Stimulated activated CD8-positive, alpha-beta memory T cell treated with anti-CD3 and anti-CD28 coated beads, Interleukin-12 subunit alpha, Interleukin-12 subunit beta, amount 100 ng/mL, for 24 hours (primary cell): ENCODE measurements around the gene ASCL2.

Source experiments
- DNase-seq: peaks from one replicate; pipeline ENCODE4 v3.0.0-alpha.2; 2020; ENCODE audit errors: extremely low read depth

The ASCL2 gene

GRCh38 chr11:2308713-2309112 is 38.3 kb upstream of the ASCL2 start:
- DNase-seq: no peak

GRCh38 chr11:2307501-2308331 is 37.3 kb upstream of the ASCL2 start:
- no peak for DNase-seq

- DNase-seq: no peak
These were observed 36.6 kb upstream of the ASCL2 start for GRCh38 chr11:2306877-2307500.

GRCh38 chr11:2306452-2306823 is 36.0 kb upstream of the ASCL2 start:
- DNase-seq: no peak

- no peak for DNase-seq
These were observed 35.5 kb upstream of the ASCL2 start for GRCh38 chr11:2305788-2306451.

GRCh38 chr11:2305140-2305778 is 34.9 kb upstream of the ASCL2 start:
- DNase-seq: peak; percentile 74

GRCh38 chr11:2304506-2305139 is 34.2 kb upstream of the ASCL2 start:
- DNase-seq: no peak

GRCh38 chr11:2303627-2304505 is 33.5 kb upstream of the ASCL2 start:
- no peak for DNase-seq

- DNase-seq: no peak
These were observed 32.7 kb upstream of the ASCL2 start for GRCh38 chr11:2302896-2303626.

GRCh38 chr11:2302306-2302895 is 32.0 kb upstream of the ASCL2 start:
- no peak for DNase-seq

GRCh38 chr11:2301631-2302305 is 31.4 kb upstream of the ASCL2 start, which contains the start of the genes C11orf21 and TSPAN32:
Gene C11orf21 (minus strand): TSS chr11:2301918. CDS start chr11:2301808, 110 bp downstream.
Gene TSPAN32 (plus strand): TSS chr11:2302013. CDS start chr11:2302150, 137 bp downstream.
- no peak for DNase-seq

GRCh38 chr11:2300936-2301630 is 30.7 kb upstream of the ASCL2 start:
- no peak for DNase-seq

- no peak for DNase-seq
These were observed 30.0 kb upstream of the ASCL2 start for GRCh38 chr11:2300290-2300935.

- no peak for DNase-seq
These were observed 29.4 kb upstream of the ASCL2 start for GRCh38 chr11:2299773-2300172.

GRCh38 chr11:2298795-2299761 is 28.7 kb upstream of the ASCL2 start:
- no peak for DNase-seq

- DNase-seq: no peak
These were observed 27.9 kb upstream of the ASCL2 start for GRCh38 chr11:2298131-2298794.
